CD4-positive, alpha-beta T cell treated with Interferon alpha-2 for 1 hour (primary cell): ENCODE results near the gene CAND2.

Source experiments
- DNase-seq, 2 donors: peaks; one replicate each; pipeline ENCODE4 v3.0.0-alpha.2; 2020 to 2022

The CAND2 gene

DNA sequence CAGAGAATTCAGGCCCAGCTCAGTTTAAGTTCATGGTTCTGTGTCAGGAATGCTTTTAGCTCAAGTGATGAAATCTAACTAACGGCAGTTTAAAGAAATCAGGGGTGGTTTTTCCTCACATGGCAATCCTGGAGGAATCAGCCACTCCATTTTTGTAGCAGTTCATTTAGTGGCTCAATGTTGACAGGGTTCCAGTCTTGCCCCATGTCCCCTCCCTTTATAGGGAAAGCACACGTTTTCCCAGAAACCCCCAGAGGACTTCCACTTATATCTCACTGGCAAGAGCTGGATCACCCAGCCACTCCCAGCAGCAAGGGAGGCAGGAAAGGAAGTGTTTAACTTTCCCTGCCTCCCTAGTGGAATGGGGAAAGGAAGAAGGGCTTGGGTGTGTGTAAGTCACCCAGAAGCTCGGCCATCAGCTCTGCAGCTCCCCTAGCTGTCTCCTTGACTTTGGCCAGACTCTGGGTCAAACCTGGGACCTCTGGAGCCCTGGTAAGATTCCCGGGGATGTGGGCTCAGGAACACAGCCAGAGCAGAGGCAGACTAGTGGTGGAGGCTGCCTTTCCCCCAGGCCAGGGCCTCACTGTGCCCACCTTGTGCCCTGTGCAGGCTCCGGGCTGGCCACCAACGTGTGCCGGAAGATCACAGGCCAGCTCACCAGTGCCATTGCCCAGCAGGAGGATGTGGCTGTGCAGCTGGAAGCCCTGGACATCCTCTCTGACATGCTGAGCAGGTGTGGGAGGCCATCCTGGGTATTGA, 11.3 kb downstream of the CAND2 start:
- no peak for DNase-seq

DNA sequence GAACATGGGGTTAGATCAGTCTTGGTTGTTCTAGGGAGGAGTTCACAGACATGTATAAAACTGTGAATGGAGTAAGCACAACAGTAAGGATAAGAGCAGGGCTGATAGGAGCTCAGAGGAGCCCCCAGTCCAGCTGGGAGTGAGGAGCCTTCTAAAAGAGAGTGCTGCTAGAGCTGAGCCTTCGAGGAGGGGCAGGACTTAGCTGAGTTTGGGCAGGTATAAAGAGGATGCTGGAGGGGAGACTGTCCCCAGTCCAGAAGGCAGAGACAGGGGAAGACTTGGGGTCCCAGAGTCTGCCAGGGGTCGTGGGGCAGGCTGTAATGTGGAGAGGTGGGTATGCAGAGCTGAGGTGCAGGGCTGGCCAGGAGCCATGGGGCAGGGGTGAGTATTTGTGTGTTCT, 12.1 kb downstream of the CAND2 start:
- no peak for DNase-seq

DNA sequence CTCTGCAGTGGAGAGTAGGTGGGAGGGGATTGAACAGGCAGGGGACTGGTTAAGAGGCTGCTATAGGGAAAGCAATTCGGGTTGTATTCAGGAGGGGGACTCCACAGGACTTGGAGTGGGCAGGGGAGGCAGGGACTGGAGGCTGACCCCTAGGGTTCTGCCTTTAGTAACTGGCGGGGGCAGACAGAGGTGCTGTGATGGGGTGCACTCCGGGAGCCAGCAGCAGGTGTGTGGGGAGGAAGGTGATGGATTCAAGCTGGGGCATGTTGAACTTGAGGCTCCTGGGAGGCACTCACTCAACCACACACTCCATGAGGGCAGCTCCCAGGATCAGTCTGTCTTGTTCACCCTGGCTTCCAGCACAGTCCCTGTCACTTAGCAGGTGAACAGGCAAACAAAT, 12.5 kb downstream of the CAND2 start:
- no peak for DNase-seq

DNA sequence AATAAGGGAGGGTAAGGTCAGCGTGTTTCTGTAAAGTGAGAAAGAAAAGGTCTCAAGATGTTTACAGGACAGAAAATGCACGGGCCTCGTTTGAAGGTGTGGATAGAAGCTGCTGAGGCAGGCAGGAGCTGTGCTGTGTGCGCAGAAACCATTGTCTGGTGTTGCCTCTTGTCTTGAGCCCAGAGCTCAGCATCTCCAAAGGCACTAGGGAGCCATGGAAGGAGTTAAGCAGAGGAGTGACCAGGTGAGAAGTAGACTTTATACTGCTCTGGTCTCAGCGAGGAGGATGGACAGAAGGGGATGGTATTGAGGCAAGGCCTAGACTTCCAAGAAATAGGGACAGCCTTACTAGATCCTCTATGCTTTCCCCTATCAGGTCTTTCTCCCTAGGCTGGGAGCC, 13.0 kb downstream of the CAND2 start:
- no peak for DNase-seq

DNA sequence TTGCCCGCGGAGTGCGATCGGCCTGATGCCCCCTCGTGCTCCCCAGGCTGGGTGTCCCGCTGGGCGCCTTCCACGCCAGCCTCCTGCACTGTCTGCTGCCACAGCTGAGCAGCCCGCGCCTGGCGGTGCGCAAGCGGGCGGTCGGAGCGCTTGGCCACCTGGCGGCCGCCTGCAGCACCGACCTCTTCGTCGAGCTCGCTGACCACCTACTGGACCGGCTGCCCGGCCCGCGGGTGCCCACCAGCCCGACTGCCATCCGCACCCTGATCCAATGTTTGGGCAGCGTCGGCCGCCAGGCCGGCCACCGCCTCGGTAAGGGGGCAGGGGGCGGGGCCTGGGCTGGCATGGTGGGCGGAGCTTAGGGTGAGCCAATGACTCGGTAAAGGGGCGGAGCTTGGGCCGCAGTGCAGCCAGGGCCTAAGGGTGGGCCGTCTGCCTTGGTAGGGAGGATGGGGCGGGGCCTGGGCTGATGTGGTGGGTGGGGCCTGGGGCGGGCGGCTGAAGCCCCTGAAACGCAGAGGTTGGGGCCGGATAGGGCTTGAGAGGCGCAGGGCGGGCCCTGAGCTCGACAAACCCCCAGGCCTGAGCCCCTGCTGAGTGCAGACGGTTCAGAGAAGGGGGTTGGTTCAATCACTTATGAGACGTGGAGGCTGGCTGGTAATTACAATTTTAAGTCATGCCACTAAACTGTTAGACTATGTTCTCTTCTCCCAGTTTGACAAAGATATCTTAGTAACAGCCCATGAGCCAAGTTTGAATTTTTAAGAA, 13.7 kb downstream of the CAND2 start:
- DNase-seq, result peak; percentile 94 to 95

DNA sequence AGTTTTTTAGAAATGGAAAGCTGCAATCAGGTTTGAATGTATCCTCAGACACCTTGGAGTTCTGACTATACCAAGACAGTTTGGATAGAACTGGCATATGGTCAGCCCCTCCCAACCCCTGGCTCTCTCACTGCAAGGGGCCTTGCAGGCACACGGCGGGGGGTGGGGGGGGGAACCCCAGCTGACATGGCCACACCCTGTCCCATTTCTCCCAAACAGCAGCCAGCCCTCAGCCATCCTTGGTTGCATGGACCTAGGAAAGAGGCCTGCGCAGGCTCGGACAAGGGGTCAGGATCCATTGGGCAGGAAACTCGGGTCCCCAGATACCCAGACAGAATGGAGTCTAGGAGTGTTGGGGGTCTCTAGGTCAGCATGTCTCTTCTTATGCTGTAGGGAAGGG, 14.5 kb downstream of the CAND2 start:
- DNase-seq, result no peak

DNA sequence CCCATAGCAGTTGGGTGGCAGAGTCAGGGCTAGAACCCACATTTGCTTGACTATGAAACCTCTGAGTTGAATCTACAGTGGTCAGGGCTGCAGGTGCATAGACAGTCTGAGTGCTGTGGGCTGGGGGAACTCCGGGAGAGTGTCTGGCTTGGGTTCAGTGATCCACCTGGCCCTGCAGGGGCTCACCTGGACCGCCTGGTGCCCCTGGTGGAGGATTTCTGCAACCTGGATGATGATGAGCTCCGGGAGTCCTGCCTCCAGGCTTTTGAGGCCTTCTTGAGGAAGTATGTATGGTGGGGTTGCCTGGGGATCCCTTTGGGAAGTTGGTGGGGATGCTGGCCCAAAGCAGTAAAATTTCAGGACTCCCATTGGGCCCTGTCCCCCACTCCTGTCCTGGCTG, 16.3 kb downstream of the CAND2 start:
- DNase-seq, result no peak

DNA sequence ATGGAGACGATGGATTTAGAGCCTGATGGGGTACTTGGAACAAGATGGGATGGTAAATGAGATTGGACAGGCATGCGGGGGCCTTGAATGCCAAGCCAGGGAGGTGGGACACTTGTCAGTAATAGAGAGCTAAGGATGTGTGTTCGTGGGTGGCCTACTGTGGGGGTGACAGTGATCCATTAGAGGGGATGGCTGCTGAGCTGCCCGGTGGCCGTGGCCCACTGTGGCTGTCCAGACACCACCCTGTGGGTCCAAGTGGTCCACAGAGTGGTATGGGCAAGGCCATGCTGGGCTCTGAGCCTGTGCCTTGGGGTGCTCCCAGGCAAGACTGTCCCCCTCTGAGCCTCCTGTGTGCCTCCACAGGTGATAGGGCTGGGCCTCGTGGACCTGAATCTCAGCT, 17.5 kb downstream of the CAND2 start:
- DNase-seq, result no peak

DNA sequence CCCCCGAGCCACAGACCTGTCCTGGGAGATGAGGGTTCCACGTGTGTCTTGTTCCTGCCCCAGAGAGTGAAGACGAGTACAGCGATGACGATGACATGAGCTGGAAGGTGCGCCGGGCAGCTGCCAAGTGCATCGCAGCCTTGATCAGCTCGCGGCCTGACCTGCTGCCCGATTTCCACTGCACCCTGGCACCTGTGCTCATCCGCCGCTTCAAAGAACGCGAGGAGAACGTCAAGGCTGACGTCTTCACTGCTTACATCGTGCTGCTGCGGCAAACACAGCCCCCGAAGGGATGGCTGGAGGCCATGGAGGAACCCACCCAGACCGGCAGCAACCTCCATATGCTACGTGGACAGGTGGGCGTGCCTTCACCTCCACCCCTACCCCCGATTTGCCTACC, 18.6 kb downstream of the CAND2 start:
- no peak for DNase-seq

DNA sequence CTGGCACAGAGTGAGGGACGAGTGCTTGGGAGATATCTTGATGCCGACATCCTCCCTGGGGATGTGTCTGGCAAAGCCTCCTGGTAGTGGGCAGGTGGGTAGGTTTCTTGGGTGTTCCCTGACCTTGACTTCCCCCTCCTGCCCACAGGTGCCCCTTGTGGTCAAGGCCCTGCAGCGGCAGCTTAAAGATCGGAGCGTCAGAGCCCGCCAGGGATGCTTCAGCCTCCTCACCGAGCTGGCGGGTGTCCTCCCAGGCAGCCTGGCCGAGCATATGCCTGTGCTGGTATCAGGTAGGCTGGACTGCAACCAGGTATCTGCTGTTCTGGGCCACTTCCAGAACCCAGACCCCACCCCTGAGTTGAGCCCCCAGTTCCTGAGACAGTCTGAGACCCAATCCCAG, 19.2 kb downstream of the CAND2 start:
- DNase-seq, result no peak

DNA sequence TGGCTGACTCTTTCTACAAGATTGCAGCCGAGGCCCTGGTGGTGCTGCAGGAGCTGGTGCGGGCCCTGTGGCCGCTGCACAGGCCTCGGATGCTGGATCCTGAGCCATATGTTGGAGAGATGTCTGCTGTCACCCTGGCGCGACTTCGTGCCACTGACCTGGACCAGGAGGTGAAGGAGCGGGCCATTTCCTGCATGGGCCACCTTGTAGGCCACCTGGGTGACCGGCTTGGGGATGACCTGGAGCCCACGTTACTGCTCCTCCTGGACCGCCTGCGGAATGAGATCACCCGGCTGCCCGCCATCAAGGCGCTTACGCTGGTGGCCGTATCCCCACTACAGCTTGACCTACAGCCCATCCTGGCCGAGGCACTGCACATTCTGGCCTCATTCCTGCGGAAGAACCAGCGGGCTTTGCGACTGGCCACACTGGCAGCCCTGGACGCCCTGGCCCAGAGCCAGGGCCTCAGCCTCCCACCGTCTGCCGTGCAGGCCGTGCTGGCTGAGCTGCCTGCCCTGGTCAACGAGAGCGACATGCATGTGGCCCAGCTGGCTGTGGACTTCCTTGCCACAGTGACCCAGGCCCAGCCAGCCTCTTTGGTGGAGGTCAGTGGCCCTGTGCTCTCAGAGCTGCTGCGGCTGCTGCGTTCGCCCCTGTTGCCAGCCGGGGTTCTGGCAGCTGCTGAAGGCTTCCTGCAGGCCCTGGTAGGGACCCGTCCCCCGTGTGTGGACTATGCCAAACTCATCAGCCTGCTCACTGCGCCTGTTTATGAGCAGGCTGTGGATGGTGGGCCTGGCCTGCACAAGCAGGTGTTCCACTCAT, 20.3 kb downstream of the CAND2 start:
- DNase-seq, result no peak

DNA sequence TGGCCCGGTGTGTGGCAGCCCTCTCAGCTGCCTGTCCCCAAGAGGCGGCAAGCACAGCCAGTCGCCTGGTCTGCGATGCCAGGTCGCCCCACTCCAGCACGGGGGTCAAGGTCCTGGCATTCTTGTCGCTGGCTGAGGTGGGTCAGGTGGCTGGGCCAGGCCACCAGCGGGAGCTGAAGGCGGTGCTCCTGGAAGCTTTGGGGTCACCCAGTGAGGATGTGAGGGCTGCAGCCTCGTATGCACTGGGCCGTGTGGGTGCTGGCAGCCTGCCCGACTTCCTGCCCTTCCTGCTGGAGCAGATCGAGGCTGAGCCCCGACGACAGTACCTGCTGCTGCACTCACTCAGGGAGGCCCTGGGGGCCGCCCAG, 20.8 kb downstream of the CAND2 start:
- DNase-seq, result no peak

DNA sequence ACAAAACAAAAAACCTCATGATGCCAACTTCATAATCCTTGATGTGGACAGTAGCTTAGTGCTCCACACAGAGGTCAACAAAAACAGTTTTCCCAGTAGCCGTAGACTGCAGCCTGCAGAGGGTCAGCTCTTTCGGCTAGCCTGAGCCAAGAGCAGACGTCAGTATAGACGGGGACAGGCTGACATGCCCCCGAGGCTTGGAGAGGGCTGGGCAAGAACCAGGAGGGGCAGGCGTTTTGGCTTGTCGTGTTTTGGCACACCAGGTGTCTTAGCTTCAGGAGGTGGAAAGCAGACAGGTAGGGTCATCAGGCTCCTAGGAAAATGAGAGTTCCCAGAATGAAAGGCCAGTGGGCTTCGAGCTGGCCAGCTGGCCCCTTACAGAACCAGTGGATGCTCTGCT, 21.8 kb downstream of the CAND2 start:
- DNase-seq, result no peak

DNA sequence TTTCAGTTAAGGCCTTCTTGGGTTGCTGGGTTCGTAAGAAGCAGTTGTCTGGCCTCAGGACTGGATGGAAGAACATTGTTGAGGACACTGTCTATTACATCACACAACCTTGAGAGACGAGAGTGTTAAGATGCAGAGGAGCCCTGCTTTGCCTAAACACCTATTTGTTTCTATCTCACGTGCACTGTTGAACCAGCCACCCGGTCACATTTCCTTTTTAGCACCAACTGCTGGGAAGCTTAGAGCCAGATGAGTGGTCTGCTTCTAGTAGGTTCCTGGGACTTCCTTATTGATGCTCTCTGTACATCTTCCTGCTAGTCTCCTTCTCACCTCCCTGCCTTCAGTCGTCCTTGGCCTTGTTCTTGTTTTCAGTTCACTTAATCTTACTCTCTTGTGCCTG, 22.3 kb downstream of the CAND2 start:
- DNase-seq, result no peak

DNA sequence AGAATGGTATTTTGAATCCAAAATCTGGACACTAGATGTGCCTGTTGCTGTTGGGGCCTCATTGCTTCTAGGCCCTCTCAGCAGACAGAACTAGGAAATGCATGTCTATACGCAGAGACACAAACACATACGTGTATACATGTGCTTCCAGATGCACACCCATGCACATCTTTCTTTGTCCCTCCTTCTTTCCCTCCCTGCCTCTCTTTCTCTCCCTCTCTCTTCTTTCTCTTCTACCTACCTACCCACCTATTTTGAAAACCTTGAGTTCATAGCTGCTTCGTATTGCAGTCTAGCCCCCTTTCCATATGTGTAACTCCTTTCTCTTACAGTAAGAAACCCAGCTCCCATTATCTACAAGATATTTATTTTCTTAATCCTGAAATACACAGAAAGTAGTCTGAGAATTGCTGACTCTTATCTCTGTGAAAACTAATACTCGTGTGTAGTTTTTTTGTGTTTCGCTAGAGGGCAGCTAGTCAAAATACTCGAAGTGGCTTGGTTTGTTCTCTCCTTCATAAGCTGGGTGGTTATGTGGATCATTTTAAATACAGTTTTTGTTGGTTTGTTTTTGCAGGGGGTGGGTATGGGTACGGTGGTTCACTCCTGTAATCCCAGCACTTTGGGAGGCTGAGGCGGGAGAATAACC, 26.4 kb downstream of the CAND2 start:
- no peak for DNase-seq

DNA sequence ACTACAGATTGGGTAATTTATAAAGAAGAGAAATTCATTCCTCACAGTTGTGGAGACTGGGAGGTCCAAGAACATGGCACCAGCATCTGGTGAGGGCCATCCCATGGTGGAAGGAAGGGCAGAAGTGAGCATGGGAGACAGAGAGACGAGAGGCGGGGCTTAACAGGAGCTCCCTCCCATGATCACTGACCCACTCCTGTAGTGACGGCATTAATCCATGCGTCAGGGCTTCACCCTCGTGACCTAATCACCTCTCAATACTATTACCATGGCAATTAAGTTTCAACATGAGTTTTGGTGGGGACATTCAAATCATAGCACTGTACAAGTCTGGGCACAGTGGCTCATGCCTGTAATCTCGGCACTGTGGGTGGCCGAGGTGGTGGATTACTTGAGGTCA, 27.8 kb downstream of the CAND2 start:
- no peak for DNase-seq

DNA sequence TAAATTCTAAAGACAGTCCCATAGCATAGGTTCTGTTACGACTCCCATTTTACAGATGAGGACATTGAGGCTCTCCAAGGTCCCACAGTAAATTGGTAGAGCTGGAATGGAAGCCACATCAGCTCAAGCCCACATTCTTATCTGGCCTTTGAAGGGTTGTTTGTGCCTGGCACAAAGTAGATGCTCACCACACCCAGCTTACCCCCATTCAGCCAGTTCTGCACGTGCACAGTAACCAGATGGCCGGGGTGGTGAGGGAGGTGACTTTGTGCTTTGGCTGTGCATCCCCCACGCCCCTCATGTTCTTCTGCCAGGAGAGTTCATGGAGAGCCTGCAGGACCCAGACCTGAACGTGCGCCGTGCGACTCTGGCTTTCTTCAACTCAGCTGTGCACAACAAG, 28.7 kb downstream of the CAND2 start:
- DNase-seq, result no peak

DNA sequence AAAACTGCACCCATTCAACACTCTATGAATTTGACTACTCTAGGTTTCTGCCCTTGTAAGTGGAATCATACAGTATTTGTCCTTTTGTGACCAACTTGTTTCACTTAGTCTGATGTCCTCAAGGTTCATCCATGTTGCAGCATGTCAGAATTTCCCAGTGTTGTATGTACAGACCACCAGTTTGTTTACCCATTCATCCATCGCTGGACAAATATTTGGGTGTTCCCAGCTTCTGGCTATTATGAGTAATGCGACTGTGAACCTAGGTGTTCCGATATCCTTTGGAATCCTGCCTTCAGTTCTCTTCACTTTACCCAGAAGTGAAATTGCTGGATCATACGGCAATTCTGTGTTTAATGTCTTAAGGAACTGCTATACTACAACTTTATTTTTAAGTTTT, 32.3 kb downstream of the CAND2 start:
- DNase-seq, result no peak

DNA sequence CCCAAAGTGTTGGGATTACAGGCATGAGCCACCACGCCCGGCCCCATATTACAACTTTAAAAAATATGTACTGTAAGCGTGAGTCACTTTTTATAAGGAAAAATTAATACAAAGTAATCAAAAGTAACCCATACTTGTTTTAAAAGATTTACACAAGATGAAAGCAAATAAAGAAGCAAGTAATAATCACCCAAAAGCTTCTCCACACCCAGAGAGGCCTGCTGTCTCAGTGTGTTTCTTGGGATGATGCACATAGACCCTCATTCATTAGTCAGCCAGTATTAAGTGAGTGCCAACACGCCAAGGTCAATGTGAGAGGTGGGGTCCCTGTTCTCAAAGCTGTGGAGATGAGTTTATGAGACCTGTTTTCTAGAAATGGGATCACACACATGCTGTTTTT, 32.9 kb downstream of the CAND2 start:
- no peak for DNase-seq

DNA sequence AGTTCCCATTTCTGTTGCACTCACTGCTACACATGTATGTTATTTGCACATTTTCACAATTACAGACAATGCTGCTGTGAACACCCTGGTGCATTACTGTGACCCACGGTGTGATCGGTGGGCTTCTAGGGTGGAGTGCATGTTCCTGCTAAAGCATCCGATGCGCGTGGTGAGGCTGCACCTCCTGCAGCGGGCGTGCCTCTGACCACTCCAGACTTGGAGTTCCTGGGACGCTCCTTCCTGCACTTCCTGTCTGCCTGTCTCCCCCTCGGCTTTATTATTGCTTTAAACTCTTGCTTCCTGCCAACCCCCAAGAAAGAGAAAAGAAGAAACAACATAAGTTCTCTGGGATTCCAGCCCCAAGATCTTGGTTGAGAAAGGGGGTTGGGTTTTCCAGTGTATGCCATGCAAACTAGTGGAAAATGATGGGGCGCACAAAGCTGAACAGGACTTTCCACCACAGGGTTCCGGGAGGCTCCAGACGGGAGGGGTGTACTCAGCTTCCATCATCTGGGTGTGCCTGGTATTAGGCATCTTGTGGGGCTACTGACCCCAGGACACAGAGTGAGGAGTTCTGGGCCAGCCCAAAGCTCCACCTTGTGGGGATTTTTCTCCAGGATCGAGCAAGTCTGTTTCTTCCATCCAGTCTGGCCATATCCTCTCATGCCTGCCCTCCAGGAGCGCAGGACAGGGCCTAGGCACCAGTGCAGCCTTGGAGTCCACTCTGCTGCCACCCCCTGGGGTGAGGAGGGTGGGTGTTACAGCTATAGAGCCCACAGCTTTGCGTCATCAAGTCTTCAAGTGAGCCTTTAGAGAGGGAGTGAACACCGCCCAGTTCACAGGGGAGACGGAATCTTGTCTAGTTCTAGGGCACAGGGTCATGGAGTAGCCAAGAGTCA, 33.7 kb downstream of the CAND2 start:
- DNase-seq, result no peak

DNA sequence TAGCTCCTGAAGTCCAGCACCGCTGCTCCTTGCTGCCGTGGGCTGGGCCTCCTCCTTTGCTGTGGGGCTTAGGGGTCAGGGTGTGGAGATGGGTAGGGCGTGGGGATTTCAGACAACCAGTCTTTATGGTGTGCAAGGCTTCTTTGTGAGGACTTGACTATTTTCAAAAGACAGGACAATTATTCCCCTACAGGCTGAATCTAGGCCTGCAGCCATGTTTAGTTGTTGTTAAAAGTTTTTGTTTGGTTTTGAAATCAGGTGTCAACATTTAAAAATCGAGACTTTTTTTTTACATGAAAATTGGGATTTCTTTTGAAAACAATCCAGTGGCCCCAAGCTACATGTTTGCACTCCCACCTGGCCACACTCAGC, 34.3 kb downstream of the CAND2 start:
- DNase-seq, result no peak

DNA sequence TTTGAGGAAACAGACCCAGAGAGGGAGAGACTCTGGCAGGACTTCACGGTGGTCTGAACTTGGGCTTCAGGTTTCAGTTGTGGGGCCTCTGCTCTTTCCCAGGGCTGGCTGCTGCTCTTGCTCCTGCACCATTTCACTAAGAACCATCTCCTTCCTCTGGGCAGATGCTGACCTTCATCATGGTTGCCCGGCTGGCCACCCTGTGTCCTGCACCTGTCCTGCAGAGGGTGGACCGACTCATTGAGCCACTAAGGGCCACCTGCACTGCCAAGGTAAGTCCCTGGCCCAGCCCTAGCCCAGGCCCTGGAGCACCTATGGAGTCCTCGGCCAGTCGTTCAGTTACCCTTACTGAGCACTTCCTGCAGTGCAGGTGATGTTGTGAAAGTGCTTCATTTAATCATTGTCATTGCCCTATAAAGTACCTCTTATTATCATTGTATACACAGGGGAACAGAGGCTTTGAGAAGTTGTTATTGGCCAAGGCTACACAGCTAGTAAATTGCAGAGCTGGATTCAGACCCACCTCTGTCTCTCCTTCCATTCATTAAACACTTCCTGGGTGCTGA, 34.9 kb downstream of the CAND2 start:
- DNase-seq, result no peak
